Stimulated activated CD8-positive, alpha-beta memory T cell treated with anti-CD3 and anti-CD28 coated beads, Interleukin-7, amount 100 ng/mL, for 24 hours (primary cell): ENCODE results near the gene JSRP1.

Source experiments
- DNase-seq: peaks from one replicate; pipeline ENCODE4 v3.0.0-alpha.2; 2020; ENCODE audit warnings: low read depth

The JSRP1 gene

GRCh38 chr19:2216361-2217225 is 39.6 kb downstream of the JSRP1 start:
- DNase-seq: no peak

- DNase-seq: no peak
These were observed 40.9 kb downstream of the JSRP1 start for GRCh38 chr19:2215281-2215751.

GRCh38 chr19:2214251-2214650 is 42.0 kb downstream of the JSRP1 start:
- DNase-seq: no peak

- no peak for DNase-seq
These were observed 42.4 kb downstream of the JSRP1 start for GRCh38 chr19:2213799-2214198.

- DNase-seq: no peak
These were observed 43.1 kb downstream of the JSRP1 start for GRCh38 chr19:2212861-2213711.

- no peak for DNase-seq
These were observed 45.1 kb downstream of the JSRP1 start for GRCh38 chr19:2210987-2211740.

GRCh38 chr19:2210206-2210605 is 46.0 kb downstream of the JSRP1 start:
- no peak for DNase-seq

GRCh38 chr19:2209408-2209807 is 46.8 kb downstream of the JSRP1 start:
- DNase-seq: no peak

GRCh38 chr19:2208975-2209374 is 47.2 kb downstream of the JSRP1 start:
- DNase-seq: no peak

- DNase-seq: no peak
These were observed 48.0 kb downstream of the JSRP1 start for GRCh38 chr19:2207991-2208860.

GRCh38 chr19:2207008-2207407 is 49.2 kb downstream of the JSRP1 start:
- DNase-seq: no peak

- no peak for DNase-seq
These were observed 53.9 kb downstream of the JSRP1 start for GRCh38 chr19:2202366-2202765.
